Measurements from ENCODE around the gene PDCL2.
A peak's percentile ranks its signal among the peaks of the same experiment; 100 is the strongest.
"Not testable (repeated sequence)": the region's sequence is repeated elsewhere in the genome, so short reads cannot be mapped to it uniquely, and the experiment has no call there.

PDCL2 gene

GRCh38 chr4:55588160-55588559 is 3.9 kb downstream of the PDCL2 start:
- DNase-seq (ENCODE audit: low spot score), result no peak

GRCh38 chr4:55582773-55583172 is 9.3 kb downstream of the PDCL2 start:
- not testable (repeated sequence) for DNase-seq (ENCODE audit: low spot score)

- no peak for DNase-seq (ENCODE audit: low spot score)
These were observed 13.6 kb downstream of the PDCL2 start for GRCh38 chr4:55578341-55579010.

- DNase-seq (ENCODE audit: low spot score), result no peak
These were observed 16.5 kb downstream of the PDCL2 start for GRCh38 chr4:55575513-55575912.

DNA sequence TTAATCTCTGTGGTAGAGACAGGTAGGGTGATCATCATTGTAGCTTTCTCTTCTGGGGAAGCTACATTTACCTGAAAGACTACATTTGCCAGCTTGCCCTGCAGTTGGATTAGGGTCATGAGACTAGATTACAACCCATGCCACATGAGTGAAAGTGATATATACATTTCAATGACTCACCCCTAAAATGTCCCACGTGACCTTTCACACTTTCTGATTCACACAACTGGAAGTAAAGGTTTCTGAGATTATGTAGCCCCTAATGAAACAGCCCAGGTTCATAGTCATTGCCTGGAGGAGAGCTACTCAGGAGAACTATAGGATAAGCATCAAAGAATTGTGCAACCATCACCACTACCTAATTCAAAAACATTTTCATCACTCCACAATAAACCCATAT is 17.8 kb downstream of the PDCL2 start:
- DNase-seq (ENCODE audit: low spot score), result no peak

DNA sequence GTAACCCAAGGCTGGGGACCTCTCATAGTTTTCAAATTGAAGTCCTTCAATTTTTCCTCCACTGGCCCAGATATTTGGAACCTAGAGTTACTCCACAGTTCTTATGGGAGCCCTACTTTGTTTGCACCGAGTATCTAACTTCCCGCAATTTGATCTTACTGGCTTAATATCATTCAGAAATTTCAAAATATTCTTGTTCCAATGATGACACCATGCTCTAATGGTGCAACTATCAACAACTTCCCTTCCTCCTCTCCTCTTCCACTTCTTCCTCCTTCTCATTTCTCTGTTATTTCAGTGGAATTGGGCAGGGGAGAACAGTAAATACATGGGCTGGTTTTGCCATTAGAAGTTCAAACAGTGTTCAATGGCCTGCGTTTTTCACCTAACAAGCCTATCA is 20.2 kb downstream of the PDCL2 start:
- DNase-seq (ENCODE audit: low spot score), result no peak

GRCh38 chr4:55568905-55569504 is 23.0 kb downstream of the PDCL2 start:
- DNase-seq (ENCODE audit: low spot score), result no peak

DNA sequence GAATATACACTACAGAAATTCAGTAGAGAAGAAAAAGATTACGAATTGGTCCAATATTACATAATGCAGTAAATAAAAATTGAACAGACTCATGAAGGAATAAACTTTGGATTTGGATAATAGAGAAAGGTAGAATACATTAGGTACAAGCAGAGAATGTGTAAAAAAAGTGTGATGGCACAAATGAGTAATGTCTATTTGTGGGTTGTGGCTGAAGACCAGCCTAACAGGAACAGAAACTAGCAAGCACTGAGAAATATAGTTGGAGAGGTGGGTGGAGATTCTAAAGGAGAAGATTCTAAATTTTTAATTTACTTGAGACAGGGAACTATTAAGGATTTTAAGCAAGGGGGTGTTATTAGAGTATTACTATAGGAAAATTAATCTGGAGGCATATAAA is 30.2 kb downstream of the PDCL2 start:
- DNase-seq (ENCODE audit: low spot score), result peak; percentile 31

- DNase-seq (ENCODE audit: low spot score), result no peak
These were observed 31.9 kb downstream of the PDCL2 start for GRCh38 chr4:55560096-55560495.

DNA sequence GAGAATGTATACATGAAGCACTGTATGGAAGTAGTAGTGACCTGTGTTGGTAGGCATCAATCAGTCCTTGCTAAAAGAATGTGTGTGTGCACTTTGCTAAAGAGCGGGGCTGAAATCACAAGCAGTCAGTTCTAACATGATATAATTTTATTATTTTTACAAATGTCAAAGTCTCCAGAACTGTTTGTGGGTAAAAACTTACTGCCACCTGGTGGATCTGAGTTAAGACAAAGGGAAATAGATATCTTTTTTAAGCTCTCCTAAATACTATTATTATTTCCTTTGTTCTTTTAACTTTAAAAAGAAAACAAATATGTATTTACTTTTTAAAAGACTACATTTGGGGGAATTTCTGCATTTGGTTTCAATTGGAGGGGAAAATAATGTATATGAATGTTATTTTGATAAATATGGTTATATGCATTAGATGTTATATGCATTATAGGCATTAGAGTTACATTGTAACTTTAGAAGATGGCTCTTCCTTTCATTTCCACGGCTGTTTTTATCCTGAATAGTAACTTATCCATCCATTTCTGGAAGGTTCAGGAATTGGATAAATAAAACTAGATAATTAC is 37.5 kb downstream of the PDCL2 start:
- peak; percentile 20 for DNase-seq (ENCODE audit: low spot score)

DNA sequence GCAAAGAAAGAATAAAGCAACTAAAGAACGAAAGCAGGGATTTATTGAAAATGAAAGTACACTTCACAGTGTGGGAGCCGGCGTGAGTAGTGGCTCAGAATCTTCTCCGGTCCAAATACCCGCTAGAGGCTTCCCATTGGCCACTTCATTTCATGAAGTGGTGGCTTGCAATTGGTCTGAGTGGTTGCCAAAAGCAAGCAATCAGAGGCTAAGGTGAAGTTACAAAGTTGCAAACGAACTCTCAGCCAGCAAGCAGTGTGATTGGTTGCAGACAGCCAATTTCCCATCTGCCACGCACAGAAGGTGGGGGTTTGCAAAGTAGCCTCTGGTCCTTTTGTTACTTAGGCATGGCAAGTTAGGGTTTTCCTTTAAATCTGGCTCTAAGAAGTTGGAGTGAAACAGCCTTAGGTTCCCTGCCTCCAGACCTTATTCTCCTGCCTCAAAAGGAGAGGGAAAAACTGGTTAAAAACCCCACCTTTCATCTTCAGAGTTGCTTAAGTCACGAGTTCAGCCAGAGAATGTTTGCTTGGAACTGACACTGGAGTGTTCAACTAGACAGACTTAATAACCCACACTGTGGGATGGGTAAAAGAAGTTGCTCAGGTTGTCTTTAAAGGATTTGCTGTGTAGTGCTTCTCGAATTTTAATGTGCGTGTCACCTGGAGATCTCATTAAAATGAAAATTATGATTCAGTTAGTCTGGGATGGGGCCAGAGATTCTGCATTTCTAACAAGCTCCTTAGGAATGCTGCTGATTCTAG is 38.4 kb downstream of the PDCL2 start:
- no peak for DNase-seq (ENCODE audit: low spot score)

DNA sequence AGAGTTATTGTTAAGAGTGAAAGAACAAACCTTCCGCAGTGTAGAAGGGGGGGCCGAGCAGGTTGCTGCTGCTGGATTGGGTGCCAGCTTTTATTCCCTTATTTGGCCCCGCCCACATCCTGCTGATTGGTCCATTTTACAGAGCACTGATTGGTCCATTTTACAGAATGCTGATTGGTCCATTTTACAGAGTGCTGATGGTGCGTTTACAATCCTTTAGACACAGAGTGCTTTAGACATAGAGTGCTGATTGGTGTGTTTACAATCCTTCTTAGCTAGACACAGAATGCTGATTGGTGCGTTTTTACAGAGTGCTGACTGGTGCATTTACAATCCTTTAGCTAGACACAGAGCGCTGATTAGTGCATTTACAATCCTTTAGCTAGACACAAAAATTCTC is 40.1 kb downstream of the PDCL2 start:
- not testable (repeated sequence) for DNase-seq (ENCODE audit: low spot score)

- DNase-seq (ENCODE audit: low spot score), result no peak
These were observed 42.2 kb downstream of the PDCL2 start for GRCh38 chr4:55549888-55550287.

- no peak for DNase-seq (ENCODE audit: low spot score)
These were observed 44.1 kb downstream of the PDCL2 start for GRCh38 chr4:55547918-55548317.

DNA sequence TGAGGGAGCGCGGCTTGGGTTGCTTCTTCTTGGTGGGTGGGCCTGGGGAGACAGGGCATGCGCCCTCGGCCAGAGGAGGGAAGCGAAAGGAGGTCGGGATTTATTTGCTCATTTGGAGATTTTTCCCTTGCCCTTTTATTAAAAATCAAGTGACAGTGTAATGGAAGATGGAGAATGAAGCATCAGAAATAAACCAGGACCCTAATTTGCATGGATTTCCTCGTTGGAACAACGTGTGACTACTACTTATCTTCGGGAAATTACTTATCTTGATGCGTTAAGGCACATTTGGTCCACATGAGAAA is 44.6 kb downstream of the PDCL2 start:
- no peak for DNase-seq (ENCODE audit: low spot score)

DNA sequence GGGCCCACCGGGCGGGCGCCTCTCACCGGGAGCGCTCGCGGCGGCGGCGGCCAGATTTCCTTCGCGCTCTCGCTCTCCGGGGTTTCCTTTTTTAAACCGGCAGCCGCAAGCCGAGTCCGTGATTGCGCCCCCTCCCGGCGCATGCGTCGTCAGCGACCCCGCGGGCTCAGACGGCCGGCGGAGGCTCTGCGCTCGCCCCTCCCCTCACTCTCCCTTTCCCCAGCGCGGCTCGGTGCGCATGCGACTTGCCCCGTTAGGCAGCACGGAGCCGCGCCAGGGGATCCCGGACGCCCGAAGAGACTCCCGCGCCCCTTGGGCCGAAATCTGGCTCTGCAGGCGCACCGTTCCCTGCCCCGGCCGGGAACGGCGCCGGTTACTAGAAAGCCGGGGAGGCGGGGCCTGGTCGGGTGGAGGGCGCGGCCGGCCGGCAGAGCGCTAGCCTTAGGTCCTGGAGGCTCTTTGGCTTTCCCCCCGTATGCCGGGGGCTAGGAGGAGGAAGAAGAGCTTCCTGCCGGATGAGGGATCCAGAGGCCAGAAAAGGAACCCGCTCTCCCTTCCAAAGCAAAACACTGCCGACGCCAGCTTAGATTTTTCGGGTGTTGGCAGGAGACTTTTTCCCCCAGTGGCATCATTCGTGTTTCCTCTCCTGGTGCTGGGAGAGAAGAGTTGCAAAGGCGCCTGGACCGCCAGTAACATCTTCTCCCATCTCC is 45.1 kb downstream of the PDCL2 start, which contains the start of gene CLOCK:
Gene CLOCK, minus strand, starts transcription at position 154 of the 710 bp plus-strand sequence. CDS start 64,124 bp downstream, outside the sequence.
- peak; percentile 87 for DNase-seq (ENCODE audit: low spot score)

- no peak for DNase-seq (ENCODE audit: low spot score)
These were observed 45.6 kb downstream of the PDCL2 start for GRCh38 chr4:55546506-55546755.

GRCh38 chr4:55545641-55546505 is 46.2 kb downstream of the PDCL2 start:
- DNase-seq (ENCODE audit: low spot score), result peak; percentile 77

GRCh38 chr4:55545151-55545550 is 46.9 kb downstream of the PDCL2 start:
- peak; percentile 14 for DNase-seq (ENCODE audit: low spot score)

- DNase-seq (ENCODE audit: low spot score), result no peak
These were observed 48.2 kb downstream of the PDCL2 start for GRCh38 chr4:55543858-55544257.

GRCh38 chr4:55540271-55540670 is 51.8 kb downstream of the PDCL2 start:
- no peak for DNase-seq (ENCODE audit: low spot score)

DNA sequence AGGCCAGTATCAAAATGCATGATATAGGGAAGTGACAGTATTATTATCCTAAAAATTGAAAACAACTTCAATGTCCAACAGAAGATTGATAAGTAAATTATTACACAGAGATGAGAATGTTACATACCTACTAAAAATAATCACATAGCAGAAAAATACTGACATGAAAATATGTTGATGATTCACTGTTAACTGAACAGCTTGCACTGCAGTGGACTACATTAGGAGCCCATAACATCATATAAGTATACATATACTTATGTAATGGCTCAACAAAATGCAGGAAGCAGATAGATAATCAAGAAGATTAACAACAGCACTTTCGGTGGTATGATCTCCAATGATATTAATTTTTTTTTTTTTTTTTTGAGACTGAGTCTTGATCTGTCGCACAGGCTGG is 52.4 kb downstream of the PDCL2 start:
- no peak for DNase-seq (ENCODE audit: low spot score)
